SKM-1 (cell line): ENCODE results near the gene OSMR.
A peak's percentile ranks its signal among the peaks of the same experiment; 100 is the strongest.

Experiments
- DNase-seq: peaks from one replicate; lab custom pipeline; 2025; ENCODE audit not compliant: unreplicated experiment; lab: John Stamatoyannopoulos, UW

Gene OSMR

GRCh38 chr5:38845526-38846378 lies at the start of gene OSMR:
TSS of gene OSMR (plus strand) at chr5:38846012. CDS start at chr5:38869045, 23,033 bp downstream.
- no peak for DNase-seq

- no peak for DNase-seq
Measured at GRCh38 chr5:38796742-38797108, 49.1 kb upstream of the OSMR start.

GRCh38 chr5:38797838-38798237 lies 48.0 kb upstream of the OSMR start:
- no peak for DNase-seq

GRCh38 chr5:38799556-38800377 lies 46.0 kb upstream of the OSMR start:
- no peak for DNase-seq

- DNase-seq = no peak
Measured at GRCh38 chr5:38800515-38800914, 45.3 kb upstream of the OSMR start.

- no peak for DNase-seq
Measured at GRCh38 chr5:38802125-38802524, 43.7 kb upstream of the OSMR start.

GRCh38 chr5:38803246-38803645 lies 42.6 kb upstream of the OSMR start:
- no peak for DNase-seq

- DNase-seq = no peak
Measured at GRCh38 chr5:38806775-38807258, 39.0 kb upstream of the OSMR start.

- DNase-seq = no peak
Measured at GRCh38 chr5:38807570-38808483, 38.0 kb upstream of the OSMR start.

GRCh38 chr5:38808666-38809343 lies 37.0 kb upstream of the OSMR start:
- DNase-seq = no peak

GRCh38 chr5:38809388-38810359 lies 36.1 kb upstream of the OSMR start:
- peak; percentile 50 for DNase-seq

- no peak for DNase-seq
Measured at GRCh38 chr5:38814879-38815278, 30.9 kb upstream of the OSMR start.

GRCh38 chr5:38816083-38817030 lies 29.5 kb upstream of the OSMR start:
- DNase-seq = no peak

- DNase-seq = no peak
Measured at GRCh38 chr5:38821679-38822078, 24.1 kb upstream of the OSMR start.

GRCh38 chr5:38823503-38823902 lies 22.3 kb upstream of the OSMR start:
- no peak for DNase-seq

- no peak for DNase-seq
Measured at GRCh38 chr5:38824821-38825220, 21.0 kb upstream of the OSMR start.

GRCh38 chr5:38825494-38825893 lies 20.3 kb upstream of the OSMR start:
- DNase-seq = no peak

- no peak for DNase-seq
Measured at GRCh38 chr5:38827525-38827924, 18.3 kb upstream of the OSMR start.
